ENCODE measurements around the gene NDUFB2.

The NDUFB2 gene

DNA sequence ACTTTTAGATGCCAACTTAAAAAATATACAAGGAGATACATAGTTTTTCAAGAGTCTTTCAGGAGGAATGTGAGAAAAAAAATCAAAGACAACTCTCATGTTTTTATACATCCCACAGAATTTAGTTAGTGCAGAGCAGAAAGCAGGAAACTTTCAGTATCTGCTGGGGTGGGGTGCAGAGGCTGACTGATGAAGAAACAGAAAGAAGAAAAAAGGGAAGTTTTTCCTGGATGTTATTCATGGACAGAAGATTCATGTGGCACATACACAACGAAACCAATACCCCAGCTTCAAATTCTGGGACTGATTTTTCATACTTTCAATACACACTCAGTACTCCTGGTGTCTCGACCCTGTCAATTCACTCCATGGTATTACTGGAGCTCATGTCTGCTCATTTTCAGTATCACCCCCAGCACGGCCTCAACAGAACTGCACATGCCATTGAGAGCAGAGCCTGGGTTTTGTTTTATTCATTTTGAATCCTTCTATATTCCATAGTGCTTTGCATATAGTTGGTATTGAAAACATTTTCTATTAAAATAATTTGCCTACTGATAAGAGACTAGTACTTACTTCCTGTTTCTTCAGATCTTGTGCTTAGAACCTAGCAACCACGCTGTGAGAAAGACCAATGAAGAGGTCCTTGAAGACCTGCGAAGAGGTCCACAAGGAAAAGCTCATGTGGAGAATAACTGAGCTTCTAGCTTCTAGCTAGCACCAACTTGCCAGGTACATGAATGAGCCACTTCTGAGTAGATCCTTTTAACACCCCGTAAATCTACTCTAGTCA lies 49.0 kb downstream of the NDUFB2 start:
- no peak for DNase-seq

DNA sequence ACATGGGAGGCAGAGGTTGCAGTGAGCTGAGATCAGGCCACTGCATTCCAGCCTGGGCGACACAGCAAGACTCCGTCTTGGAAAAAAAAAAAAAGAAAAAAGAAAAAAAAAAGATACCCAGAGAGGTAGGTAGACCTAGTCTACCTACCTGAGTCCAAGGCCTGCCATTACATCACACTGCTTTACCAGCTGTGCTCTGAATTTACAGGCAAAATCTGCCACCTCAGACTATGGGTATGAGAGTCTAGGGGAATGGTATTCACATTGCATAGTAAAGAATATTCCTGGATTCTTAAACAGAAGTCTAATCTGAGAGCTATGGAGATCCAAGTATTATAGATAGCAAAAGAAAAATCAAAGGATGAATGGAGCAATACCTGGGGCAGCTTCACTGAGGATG lies 50.2 kb downstream of the NDUFB2 start:
- no peak for DNase-seq

DNA sequence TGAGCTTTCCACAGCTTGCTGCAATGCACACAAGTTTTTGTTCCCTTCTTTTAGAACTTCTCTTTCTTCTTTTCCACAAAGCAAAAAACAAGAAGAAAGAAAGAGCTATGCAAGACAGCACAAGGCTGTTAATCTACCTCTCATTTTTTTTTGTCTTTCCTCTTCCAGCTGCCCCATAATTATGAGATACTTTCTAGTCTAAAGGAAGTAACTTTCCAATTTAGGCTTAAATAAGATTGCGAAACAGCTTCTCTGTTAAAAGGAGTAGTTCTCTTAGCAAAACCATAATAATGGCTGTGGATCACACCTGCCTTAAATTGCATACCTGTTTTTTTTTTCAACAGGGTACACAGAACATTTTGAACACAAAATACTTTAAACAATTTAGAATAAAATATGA lies 56.0 kb downstream of the NDUFB2 start:
- DNase-seq: no peak

DNA sequence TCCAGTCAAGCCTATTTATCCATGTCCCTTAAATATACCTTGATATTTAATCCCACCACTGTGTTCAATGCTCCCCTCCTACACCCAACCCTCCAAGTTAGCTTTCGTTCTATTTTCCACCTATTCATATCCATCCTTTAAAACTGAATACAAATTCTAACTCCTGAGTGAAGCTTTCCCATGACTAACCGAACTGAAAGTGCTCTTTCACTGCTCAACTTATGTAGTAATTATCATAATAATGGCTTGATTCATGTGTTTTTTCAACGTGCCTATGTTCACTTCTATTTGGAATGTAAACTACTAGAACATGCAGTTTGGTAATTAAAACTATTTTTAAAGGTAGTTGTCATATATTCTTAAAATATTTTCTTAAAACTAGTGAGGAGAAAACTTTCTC lies 58.0 kb downstream of the NDUFB2 start:
- no peak for DNase-seq

Measured in NCI-H1930 (cell line).